Measurements from ENCODE around the gene SLC25A27.

DNA sequence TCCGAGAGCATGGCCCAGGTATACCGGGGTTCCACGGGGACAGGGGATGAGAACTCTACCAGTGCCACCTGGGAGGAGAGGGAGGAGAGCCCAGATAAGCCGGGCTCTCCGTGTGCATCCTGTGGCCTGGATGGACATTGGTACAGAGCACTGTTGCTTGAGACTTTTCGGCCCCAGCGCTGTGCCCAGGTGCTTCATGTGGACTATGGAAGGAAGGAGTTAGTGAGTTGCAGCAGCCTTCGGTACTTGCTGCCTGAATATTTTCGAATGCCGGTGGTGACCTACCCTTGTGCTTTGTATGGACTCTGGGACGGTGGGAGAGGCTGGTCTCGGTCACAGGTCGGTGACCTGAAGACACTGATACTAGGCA lies 36.2 kb downstream of the SLC25A27 start:
- TF ChIP-seq, protein P1, sequence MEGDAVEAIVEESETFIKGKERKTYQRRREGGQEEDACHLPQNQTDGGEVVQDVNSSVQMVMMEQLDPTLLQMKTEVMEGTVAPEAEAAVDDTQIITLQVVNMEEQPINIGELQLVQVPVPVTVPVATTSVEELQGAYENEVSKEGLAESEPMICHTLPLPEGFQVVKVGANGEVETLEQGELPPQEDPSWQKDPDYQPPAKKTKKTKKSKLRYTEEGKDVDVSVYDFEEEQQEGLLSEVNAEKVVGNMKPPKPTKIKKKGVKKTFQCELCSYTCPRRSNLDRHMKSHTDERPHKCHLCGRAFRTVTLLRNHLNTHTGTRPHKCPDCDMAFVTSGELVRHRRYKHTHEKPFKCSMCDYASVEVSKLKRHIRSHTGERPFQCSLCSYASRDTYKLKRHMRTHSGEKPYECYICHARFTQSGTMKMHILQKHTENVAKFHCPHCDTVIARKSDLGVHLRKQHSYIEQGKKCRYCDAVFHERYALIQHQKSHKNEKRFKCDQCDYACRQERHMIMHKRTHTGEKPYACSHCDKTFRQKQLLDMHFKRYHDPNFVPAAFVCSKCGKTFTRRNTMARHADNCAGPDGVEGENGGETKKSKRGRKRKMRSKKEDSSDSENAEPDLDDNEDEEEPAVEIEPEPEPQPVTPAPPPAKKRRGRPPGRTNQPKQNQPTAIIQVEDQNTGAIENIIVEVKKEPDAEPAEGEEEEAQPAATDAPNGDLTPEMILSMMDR (IDR thresholded peaks at IDR 0.05): no peak
- TF ChIP-seq EZH2 (IDR thresholded peaks at IDR 0.05; ENCODE audit: borderline replicate concordance, insufficient read depth, low read depth, low read length, poor library complexity, severe bottlenecking): no peak
